Epithelial cell of proximal tubule (primary cell): Measurements from ENCODE around the gene RAB10. TPM values are rescaled to one million over a fixed set of nuclear protein-coding genes. Genes with fewer than 3 reads are reported as not detected.

ENCODE experiments used
- DNase-seq: peaks from one replicate; pipeline ENCODE4 v3.0.0-alpha.2; 2011; ENCODE audit warnings: low read depth
- H3K4me3 ChIP-seq: 2 replicates; pipeline ENCODE4 v1.5.1; 2011; ENCODE audit warnings: low read depth, mild to moderate bottlenecking, low read length
- CTCF ChIP-seq: conservative IDR thresholded peaks from 2 replicates; pipeline ENCODE4 v1.5.1; 2012; ENCODE audit warnings: low read depth, mild to moderate bottlenecking, low read length
- total RNA-seq: library from RNA; depleted of rRNA; stranded (reverse); fragments of >200 nt; gene quantifications from 2 replicates; pipeline ENCODE4 v1.2.3, GENCODE V29; 2015

RAB10 gene
- total RNA-seq, 1 donor from 2014 or later: 154 TPM

- TF ChIP-seq CTCF: no peak
Observed at GRCh38 chr2:26123426-26123825, 89.5 kb downstream of the RAB10 start.

GRCh38 chr2:26126074-26126473 is 92.2 kb downstream of the RAB10 start:
- TF ChIP-seq CTCF: no peak
- no peak for DNase-seq
- H3K4me3 ChIP-seq: no peak overlapping the region

More at GRCh38 chr2:26123426-26123825, 89.5 kb downstream of the RAB10 start:
- DNase-seq: no peak
- no peak overlapping the region for H3K4me3 ChIP-seq

GRCh38 chr2:26128176-26128575 is 94.3 kb downstream of the RAB10 start:
- H3K4me3 ChIP-seq: no peak overlapping the region
- no peak for DNase-seq
- no peak for TF ChIP-seq CTCF

GRCh38 chr2:26130763-26131162 is 96.9 kb downstream of the RAB10 start:
- no peak overlapping the region for H3K4me3 ChIP-seq
- no peak for TF ChIP-seq CTCF
- no peak for DNase-seq

- no peak for TF ChIP-seq CTCF
- DNase-seq: no peak
- H3K4me3 ChIP-seq: no peak overlapping the region
Observed at GRCh38 chr2:26136451-26136850, 102.6 kb downstream of the RAB10 start.

GRCh38 chr2:26139269-26140183 is 105.6 kb downstream of the RAB10 start:
- no peak overlapping the region for H3K4me3 ChIP-seq
- TF ChIP-seq CTCF: no peak
- no peak for DNase-seq
